Activated gamma-delta T cell treated with anti-CD3 and anti-CD28 coated beads, Interleukin-2, amount 50 U/mL, for 16 hours (primary cell): ENCODE data around the gene ZRANB3.
"Not testable (repeated sequence)": the region's sequence is repeated elsewhere in the genome, so short reads cannot be mapped to it uniquely, and the experiment has no call there.

Source experiments
- DNase-seq: peaks from one replicate; pipeline ENCODE4 v3.0.0-alpha.2; 2020; ENCODE audit warnings: low read depth

Gene ZRANB3

GRCh38 chr2:135169900-135170753 is 360.9 kb downstream of the ZRANB3 start:
- DNase-seq: no peak

- no peak for DNase-seq
Observed at GRCh38 chr2:135168204-135168856, 362.7 kb downstream of the ZRANB3 start.

DNA sequence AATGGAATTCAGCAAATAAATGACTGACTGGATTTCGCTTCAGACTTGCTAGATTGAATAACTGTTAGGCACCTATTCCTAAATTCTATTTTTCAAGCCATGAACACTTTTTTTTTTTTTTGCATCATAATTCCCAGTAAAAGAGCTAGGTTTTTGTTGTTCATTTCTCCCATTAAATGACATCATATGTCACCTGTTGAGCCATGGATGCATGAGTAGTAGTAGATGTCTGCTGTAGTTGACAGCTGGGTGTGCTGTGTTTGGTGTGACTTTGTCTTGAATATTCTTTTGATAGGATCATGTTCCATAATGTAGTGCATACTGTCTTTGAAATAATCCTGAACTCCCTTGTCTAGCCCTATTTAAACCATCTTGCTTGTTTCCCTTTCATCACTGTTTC is 363.7 kb downstream of the ZRANB3 start:
- no peak for DNase-seq

DNA sequence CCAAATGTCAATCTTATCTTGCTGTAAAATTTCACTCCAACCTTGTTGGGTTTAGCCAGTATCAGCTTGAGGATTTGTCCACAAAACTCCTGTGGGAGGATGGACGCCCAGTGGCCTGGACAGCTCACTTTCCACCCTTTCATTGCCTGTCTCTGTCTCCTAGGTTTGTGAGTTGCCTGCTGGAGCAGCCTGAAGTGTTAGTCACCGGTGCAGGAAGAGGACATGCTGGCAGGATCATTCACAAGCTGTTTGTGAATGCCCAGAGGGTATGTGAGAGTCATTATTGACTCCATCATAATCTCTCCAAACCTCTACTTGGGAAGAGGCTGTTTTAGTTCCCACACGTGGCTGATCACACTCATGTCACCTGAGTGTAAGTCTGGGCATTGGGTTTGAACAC is 366.6 kb downstream of the ZRANB3 start:
- no peak for DNase-seq

DNA sequence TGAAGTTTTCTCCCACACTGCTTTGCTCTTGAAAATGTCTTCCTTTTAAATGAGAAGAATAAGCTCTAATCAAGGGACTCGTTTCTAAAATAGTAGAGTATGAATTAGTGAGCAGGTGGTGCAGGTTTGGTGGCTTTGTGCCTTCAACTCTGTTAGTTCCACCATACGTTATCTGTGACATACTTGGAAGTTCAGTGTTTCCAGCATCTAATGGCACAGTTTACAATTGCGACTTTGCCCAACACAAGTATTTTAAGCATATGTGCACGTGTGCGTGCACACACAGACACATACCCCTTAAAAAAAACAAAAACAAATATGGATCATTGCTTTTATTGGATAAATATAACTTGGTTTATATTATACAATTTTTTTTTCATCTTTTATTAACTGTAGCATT is 367.1 kb downstream of the ZRANB3 start:
- no peak for DNase-seq

GRCh38 chr2:135163306-135163705 is 367.7 kb downstream of the ZRANB3 start:
- no peak for DNase-seq

- no peak for DNase-seq
Observed at GRCh38 chr2:135162786-135163185, 368.2 kb downstream of the ZRANB3 start.

- no peak for DNase-seq
Observed at GRCh38 chr2:135162377-135162776, 368.6 kb downstream of the ZRANB3 start.

DNA sequence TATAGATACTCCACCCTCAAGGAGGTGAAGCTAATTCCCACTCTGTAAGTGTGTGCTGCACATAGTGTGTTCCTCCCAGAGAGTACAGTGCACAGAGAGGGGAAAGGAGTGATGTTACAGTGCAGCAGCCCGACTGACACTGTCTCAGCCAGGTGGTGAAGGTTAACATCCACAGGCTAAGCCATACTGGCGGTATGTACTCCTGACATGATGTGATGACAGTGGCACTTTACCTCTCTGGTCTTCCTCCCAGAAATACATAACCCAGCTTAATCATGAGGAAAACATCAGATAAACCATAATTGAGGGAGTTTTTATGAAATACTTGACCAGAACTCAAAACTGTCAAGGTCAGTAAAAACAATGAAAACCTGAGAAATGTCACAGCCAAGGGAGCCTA is 371.8 kb downstream of the ZRANB3 start:
- DNase-seq: no peak

DNA sequence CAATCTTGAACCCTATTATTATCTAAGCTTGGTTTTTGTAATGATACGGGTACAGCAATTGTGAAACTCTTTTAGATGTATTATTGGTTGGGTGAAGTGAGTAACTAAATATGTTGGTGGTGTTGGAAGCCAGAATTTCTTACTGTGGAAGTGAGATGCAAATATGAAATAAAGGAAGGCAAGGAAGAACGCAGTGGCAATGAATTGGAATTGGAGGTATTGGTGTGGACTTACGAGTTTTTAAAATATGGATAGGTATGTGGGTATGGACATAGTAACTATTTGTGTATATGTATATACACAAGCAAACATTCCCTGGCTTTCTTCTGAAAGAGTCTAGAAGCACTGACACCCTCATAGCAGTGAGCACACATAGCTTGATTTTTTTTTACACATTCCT is 373.2 kb downstream of the ZRANB3 start:
- no peak for DNase-seq

GRCh38 chr2:135154962-135155361 is 376.1 kb downstream of the ZRANB3 start:
- no peak for DNase-seq

GRCh38 chr2:135152361-135152760 is 378.7 kb downstream of the ZRANB3 start:
- no peak for DNase-seq

DNA sequence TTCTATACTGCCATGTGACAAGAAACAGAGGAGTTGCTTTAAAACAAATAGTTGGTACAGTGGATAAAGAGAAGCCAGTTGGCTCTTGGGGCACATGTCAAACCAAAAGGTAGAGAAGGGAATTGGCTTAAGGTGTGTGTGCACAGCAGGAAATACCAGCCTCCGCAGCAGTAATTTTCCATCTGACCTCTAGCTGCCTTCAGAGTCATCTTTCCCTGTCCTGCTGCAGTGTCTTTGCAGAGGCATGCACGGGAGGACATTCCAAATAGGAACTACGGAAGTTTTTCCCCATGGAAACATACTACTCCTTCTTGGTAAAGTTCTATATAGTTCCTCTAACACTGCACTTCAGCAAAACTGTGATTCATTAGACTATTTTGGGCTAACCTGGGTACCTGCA is 379.4 kb downstream of the ZRANB3 start:
- DNase-seq: no peak

DNA sequence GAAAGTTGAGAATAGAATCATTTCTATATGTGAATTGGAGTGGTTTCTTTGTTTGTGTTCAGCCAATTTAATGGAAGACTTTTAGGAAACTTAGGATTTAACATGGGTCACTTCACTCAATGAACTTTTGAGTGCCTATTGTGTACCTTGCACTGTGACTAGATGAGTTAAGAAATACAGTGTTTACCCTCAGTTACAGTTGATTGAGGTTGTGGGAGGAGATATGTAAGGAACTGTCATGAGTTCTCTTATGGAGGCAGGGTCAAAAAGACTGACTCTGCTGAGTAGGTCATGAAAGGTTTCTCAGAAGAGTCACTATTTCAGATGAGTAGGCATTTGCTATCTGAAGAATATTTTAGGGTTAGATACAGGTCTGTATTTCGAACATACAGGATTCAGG is 380.3 kb downstream of the ZRANB3 start:
- DNase-seq: no peak

DNA sequence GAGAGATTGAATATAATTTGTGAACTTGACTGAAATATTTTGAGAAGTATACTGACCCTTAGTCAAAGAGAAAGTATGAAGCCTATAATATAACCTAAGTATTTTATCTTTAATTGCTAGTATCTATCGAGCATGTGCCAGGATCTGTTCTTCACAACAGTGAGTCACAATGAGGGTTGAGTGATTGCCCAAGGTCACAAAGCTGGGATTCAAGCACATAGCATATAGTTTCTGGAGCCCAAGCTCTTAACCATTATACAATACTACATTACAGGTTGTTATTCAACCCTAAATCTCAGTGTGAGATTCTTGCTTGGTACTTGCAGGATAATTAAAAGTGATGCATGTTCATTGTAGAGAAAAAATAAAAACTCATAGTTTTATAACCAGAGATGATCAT is 381.8 kb downstream of the ZRANB3 start:
- DNase-seq: no peak

- DNase-seq: no peak
Observed at GRCh38 chr2:135144343-135144742, 386.7 kb downstream of the ZRANB3 start.

GRCh38 chr2:135142323-135142722 is 388.7 kb downstream of the ZRANB3 start:
- no peak for DNase-seq

GRCh38 chr2:135140606-135141005 is 390.4 kb downstream of the ZRANB3 start:
- DNase-seq: no peak

DNA sequence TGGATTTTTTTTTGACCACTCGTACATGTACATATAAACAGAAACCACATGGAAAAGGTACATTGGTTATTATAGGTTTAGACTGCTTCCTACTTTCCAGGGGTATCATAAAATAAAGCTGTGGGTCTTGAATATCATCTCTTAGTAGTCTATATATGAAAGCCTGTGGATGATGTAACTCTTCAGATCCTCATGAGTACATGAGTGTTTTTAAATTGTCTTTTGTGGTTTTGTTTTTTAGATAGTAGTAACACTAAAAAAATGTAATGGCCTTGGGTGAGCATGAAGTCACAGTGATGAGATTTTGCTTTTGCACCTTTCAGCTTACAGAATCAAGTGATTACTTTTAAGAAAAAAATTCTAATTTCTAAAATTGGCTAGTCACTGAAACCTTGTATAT is 398.7 kb downstream of the ZRANB3 start:
- no peak for DNase-seq

- DNase-seq: no peak
Observed at GRCh38 chr2:135130751-135131150, 400.3 kb downstream of the ZRANB3 start.

DNA sequence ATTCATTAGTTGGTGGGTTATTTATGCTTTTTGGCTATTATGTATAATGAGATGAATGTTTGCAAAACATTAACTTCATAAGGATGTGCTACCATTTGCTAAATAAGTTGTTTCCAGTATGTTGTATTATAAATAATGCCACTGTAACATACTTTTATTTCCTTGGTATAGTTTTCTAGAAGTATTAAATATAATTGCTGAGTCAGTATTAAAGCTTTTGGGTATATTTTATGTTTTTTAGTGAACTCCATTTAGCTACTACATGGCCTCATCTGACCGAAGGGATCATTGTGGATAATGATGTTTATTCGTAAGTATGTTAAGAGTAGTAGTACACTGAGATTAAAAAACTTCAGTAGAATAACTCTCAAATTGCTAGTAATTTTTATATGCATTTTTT is 405.1 kb downstream of the ZRANB3 start:
- no peak for DNase-seq

DNA sequence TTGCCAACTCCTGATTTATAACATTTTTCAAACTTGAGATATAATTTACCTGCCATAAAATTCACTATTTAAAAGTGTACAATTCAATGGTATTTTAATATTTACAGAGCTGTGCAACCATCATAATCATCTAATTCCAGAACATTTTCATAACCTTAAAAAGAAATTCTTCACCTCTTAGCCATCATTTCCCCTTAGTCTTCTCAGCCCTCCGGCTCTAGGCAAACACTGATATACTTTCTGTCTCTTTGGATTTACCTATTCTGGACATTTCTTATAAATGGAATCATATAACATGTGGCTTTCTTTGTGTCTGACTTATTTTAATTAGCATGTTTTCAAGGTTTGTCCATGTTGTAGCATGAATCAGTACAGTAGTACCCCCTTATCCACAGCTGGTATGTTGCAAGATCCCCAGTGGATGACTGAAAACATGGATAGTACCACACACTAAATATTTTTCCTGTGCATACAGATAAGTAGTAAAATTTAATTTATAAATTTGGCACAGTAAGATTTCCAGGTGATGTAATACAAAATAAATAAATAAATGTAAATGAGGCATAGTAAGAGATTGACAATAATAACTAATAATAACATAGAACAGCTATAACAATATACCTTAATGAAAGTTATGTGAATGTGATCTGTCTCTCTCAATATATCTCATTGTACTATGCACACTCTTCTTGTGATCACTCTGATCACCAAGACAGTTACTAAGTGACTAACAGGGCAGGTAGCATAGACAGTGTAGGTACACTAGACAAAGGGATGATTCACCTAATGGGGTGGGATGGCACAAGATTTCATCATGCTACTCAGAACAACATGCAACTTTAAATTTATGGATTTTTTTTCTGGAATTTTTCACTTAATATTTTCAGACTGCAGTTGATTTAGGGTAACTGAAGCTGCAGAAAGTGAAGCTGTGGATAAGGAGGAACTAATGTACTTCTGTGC is 405.8 kb downstream of the ZRANB3 start:
- no peak for DNase-seq

GRCh38 chr2:135121658-135122039 is 409.4 kb downstream of the ZRANB3 start:
- DNase-seq: not testable (repeated sequence)
